Mucosa of rectum (tissue), 2 donors: ENCODE results near the gene NBEA.
"Not testable (repeated sequence)": the region's sequence is repeated elsewhere in the genome, so short reads cannot be mapped to it uniquely, and the experiment has no call there.

Experiments
- H3K27ac ChIP-seq, 2 donors: one replicate each; pipeline ENCODE4 v1.7.0; 2013; ENCODE audit warnings: inconsistent platforms in 2 of 2, low read depth in 2 of 2, low read length in 2 of 2
- H3K27me3 ChIP-seq, 2 donors: one replicate each; pipeline ENCODE4 v1.7.0; 2013; ENCODE audit warnings: low read length in 2 of 2; ENCODE audit not compliant: control insufficient read depth in 2 of 2, insufficient read depth in 2 of 2
- H3K36me3 ChIP-seq, 2 donors: one replicate each; pipeline ENCODE4 v1.7.0; 2013; ENCODE audit warnings: low read length in 2 of 2; ENCODE audit not compliant: control insufficient read depth in 2 of 2, insufficient read depth in 2 of 2
- H3K4me1 ChIP-seq, 2 donors: one replicate each; pipeline ENCODE4 v1.7.0; 2013; ENCODE audit warnings: low read length in 2 of 2, mild to moderate bottlenecking in 1 of 2; ENCODE audit not compliant: control insufficient read depth in 2 of 2, insufficient read depth in 2 of 2
- H3K4me3 ChIP-seq, 2 donors: one replicate each; pipeline ENCODE4 v1.7.0; 2013; ENCODE audit warnings: low read length in 2 of 2
- H3K9ac ChIP-seq, 2 donors: one replicate each; pipeline ENCODE4 v1.7.0; 2013; ENCODE audit warnings: low read length in 2 of 2, low read depth in 1 of 2, mild to moderate bottlenecking in 1 of 2
- H3K9me3 ChIP-seq, 2 donors: one replicate each; pipeline ENCODE4 v1.7.0; 2013; ENCODE audit warnings: low read length in 2 of 2; ENCODE audit not compliant: control insufficient read depth in 2 of 2
- donor health status: healthy.
- donor health status: Normal muscosa, but diverticular disease.

NBEA gene

DNA sequence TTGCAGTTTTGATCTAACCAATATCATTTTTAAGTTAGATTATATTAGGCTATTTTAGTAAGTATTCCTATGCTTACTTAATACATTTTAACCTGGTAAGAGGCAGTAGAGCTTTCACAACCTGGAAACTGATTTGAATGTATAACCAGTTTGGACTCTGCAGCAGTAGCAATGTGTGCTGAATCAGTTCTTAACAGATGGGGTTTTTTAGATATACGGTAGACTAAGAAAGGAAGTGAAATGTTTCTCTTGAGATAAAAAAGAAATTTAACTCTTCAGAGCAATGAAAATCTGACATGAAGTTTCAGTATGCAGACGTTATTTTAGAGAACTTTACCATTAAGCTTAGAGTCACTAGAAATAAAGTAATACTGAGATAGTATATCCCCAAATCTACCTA, 2.7 kb downstream of the NBEA start:
- no peak overlapping the region for H3K27ac ChIP-seq
- H3K36me3 ChIP-seq = no peaks in the 10 kb centered on the region

DNA sequence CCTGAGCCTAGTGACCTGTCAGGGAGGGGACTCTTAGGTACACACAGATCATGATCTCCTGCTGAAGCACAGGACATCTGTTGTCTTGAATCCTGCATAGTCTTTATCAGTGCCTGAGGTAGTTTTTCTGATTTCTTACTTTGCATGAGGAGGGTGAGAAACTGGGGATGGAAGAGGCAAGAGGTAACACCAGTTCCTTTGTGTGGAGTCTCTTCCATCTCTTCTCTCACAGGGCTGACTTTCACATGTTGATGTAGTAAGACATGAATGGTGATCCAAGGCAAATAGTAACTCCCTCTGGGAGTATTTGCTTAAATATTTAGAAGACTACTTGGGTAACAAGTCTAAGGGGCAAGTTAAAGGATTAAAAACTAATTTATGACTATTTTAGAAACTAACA, 9.5 kb downstream of the NBEA start:
- Histone ChIP-seq H3K27ac (no peak overlapping the region), H3K4me1 (no peaks in the 10 kb centered on the region), H3K9me3 (no peaks in the 10 kb centered on the region), H3K9ac (no peak overlapping the region), H3K27me3 (no peaks in the 10 kb centered on the region), H3K36me3 (no peaks in the 10 kb centered on the region), H3K4me3 (no peak overlapping the region)

More for the DNA sequence above, 2.7 kb downstream of the NBEA start:
- Histone ChIP-seq H3K4me1 (peaks cover 2 to 8% of the 10 kb centered on the region in 2 donors), H3K9ac (no peak overlapping the region), H3K9me3 (no peaks in the 10 kb centered on the region), H3K27me3 (peaks cover 6 to 10% of the 10 kb centered on the region in 2 donors), H3K4me3 (no peak overlapping the region)

DNA sequence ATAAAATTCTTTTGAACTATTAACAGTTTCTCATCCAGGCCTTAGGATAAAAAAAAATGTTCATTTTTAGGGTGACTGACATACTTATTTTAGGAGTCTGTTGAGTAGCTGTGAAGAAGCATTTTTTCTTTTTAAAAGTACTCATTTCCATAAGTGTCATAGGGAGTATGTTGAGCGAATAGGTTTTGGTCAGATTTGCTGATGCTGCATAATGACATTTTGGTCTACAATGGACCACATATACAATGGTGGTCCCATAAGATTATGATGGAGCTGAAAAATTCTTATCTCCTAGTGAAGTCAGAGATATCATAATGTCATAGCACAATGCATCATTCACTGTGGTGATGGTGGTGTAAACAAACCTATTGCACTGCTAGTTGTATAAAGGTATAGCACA, 17.4 kb downstream of the NBEA start:
- no peaks in the 10 kb centered on the region for H3K27me3 ChIP-seq
- H3K9ac ChIP-seq = no peak overlapping the region
- H3K27ac ChIP-seq = no peak overlapping the region
- no peaks in the 10 kb centered on the region for H3K36me3 ChIP-seq
- H3K4me3 ChIP-seq = no peak overlapping the region
- no peaks in the 10 kb centered on the region for H3K4me1 ChIP-seq
- H3K9me3 ChIP-seq = no peaks in the 10 kb centered on the region

DNA sequence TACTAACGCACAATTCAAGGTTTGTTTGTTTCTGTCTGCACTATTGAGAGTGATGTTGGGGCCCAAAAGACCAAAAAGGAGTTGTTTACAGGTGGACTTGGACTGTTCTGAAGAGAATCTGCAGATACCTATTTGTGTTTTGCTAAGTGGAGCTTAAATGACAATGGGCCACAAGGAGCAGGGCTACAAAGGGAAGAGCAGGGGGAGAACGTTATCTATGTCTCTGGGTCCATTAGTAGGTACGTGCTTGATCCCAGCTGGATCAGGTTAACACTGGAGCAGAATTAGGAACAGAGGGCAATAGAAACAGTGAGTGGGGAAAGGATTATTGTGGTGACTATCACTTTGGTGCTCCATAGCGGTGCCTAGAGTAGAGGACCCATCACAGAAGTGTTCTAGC, 22.5 kb downstream of the NBEA start:
- no peaks in the 10 kb centered on the region for H3K36me3 ChIP-seq
- H3K4me3 ChIP-seq = no peak overlapping the region
- H3K27ac ChIP-seq = no peak overlapping the region
- no peak overlapping the region for H3K9ac ChIP-seq
- H3K9me3 ChIP-seq = no peaks in the 10 kb centered on the region
- H3K4me1 ChIP-seq = no peaks in the 10 kb centered on the region
- H3K27me3 ChIP-seq = no peaks in the 10 kb centered on the region

DNA sequence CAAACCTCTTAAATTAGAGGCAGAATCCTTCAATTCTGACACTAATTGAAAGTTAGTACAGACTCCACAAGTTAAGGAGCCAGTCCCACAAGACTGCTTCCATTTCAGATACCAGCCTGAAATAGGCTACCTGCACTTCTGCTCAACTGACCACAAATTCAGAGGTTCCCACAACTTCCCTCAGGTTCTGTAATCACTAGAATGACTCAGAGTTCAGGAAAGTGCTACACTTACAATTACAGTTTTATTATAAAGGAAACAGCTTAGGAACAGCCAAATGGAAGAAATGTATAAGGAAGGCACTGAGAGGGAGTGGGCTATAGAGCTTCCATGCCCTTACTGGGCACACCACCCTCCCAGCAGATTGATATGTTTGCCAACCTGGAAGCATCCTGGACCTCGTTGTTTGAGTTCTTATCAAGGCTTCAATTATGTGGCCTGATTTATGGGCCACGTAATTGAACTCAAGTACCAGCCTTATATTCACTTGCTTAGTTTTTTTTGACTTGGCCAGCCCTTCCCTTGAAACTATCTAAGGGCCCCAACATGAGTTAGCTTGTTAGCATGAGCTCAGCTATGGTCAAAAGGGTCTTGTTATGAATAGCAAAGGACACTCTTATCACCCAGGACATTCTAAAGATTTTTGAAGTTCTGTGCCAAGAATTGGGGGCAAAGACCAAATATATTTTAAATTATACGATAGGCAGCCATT, 25.9 kb downstream of the NBEA start:
- H3K9ac ChIP-seq = no peak overlapping the region
- no peaks in the 10 kb centered on the region for H3K27me3 ChIP-seq
- no peaks in the 10 kb centered on the region for H3K4me1 ChIP-seq
- no peak overlapping the region for H3K4me3 ChIP-seq
- no peak overlapping the region for H3K27ac ChIP-seq
- H3K9me3 ChIP-seq = no peaks in the 10 kb centered on the region
- H3K36me3 ChIP-seq = no peaks in the 10 kb centered on the region

DNA sequence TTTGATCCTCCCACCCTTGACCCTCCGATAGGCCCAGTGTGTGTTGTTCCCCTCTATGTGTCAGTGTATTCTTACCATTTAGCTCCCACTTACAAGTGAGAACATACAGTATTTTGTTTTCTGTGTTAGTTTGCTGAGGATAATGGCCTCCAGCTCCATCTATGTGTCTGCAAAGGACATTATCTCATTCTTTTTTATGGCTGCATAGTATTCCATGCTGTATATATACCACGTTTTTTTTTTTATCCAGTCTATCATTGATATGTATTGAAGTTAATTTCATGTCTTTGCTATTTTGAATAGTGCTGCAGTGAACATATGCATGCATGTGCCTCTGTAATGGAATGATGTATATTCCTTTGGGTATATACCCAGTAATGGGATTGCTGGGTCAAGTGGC, 27.5 kb downstream of the NBEA start:
- H3K27me3 ChIP-seq, H3K4me3 ChIP-seq, H3K27ac ChIP-seq, H3K9me3 ChIP-seq, H3K9ac ChIP-seq, H3K36me3 ChIP-seq, H3K4me1 ChIP-seq: not testable (repeated sequence)

DNA sequence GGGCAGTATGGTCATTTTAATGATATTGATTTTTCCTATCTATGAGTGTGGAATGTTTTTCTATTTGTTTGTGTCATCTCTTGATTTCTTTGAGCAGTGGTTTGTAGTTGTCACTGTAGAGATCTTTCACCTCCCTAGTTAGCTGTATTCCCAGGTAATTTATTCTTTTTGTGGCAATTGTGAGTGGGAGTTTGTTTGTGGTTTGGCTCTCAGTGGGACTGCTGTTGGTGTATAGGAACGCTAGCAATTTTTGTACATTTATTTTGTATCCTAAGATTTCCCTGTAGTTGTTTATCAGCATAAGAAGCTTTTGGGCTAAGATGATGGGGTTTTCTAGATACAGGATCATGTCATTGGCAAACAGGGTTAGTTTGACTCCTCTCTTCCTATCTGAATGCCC, 28.9 kb downstream of the NBEA start:
- no peak overlapping the region for H3K27ac ChIP-seq
- H3K9me3 ChIP-seq = no peaks in the 10 kb centered on the region
- no peak overlapping the region for H3K9ac ChIP-seq
- H3K4me3 ChIP-seq = no peak overlapping the region
- H3K27me3 ChIP-seq = no peaks in the 10 kb centered on the region
- H3K36me3 ChIP-seq = no peaks in the 10 kb centered on the region
- H3K4me1 ChIP-seq = no peaks in the 10 kb centered on the region

DNA sequence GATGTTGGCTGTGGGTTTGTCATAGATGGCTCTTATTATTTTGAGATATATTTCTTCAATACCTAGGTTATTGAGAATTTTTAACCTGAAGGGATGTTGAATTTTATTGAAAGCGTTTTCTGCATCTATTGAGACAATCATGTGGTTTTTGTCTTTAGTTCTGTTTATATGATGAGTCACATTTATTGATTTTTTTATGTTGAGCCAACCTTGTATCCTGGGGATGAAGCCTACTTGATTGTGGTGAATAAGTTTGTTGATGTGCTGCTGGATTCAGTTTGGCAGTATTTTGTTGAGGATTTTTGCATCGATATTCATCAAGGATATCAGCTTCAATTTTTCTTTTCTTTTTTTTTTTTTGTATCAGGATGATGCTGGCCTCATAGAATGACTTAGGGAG, 29.4 kb downstream of the NBEA start:
- Histone ChIP-seq H3K9me3 (no peaks in the 10 kb centered on the region), H3K4me3 (no peak overlapping the region), H3K9ac (no peak overlapping the region), H3K27ac (no peak overlapping the region), H3K4me1 (no peaks in the 10 kb centered on the region), H3K36me3 (no peaks in the 10 kb centered on the region), H3K27me3 (no peaks in the 10 kb centered on the region)

DNA sequence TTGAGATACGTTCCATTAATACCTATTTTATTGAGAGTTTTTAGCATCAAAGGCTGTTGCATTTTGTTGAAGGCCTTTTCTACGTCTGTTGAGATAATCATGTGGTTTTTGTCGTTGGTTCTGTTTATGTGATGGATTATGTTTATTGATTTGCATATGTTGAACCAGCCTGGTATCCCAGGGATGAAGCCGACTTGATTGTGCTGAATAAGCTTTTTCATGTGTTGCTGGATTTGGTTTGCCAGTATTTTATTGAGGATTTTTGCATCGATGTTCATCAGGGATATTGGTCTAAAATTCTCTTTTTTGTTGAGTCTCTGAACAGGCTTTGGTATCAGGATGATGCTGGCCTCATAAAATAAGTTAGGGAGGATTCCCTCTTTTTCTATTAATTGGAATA, 43.1 kb downstream of the NBEA start:
- H3K9me3 ChIP-seq = peaks cover 3 to 13% of the 10 kb centered on the region in 2 donors
- not testable (repeated sequence) for H3K4me3 ChIP-seq, H3K9ac ChIP-seq, H3K27ac ChIP-seq, H3K36me3 ChIP-seq, H3K27me3 ChIP-seq, H3K4me1 ChIP-seq

DNA sequence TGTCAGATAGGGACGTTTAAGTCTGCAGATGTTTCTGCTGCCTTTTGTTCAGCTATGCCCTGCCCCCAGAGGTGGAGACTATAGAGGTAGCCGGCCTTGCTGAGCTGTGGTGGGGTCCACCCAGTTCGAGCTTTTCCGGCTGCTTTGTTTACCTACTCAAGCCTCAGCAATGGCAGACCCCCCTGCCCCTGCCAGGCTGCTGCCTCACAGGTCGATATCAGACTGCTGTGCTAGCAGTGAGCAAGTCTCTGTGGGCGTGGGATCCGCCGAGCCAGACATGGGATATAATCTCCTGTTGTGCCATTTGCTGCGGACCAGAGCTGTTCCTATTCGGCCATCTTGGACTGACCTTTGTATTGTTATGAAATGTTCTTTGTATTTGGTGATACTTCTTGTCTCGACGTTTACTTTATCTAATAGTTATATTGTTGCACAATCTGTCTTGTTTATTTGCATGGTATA, 46.3 kb downstream of the NBEA start:
- no peak overlapping the region for H3K4me3 ChIP-seq
- peaks cover 3 to 17% of the 10 kb centered on the region in 2 donors for H3K9me3 ChIP-seq

More for the DNA sequence above, 46.3 kb downstream of the NBEA start:
- Histone ChIP-seq H3K9ac (no peak overlapping the region), H3K4me1 (no peaks in the 10 kb centered on the region), H3K27me3 (no peaks in the 10 kb centered on the region), H3K27ac (no peak overlapping the region), H3K36me3 (no peaks in the 10 kb centered on the region)
